ENCODE results near the gene CTU2.
"Not testable (repeated sequence)": the region's sequence is repeated elsewhere in the genome, so short reads cannot be mapped to it uniquely, and the experiment has no call there.

CTU2 gene

GRCh38 chr16:88706229-88706964, at the start of gene CTU2, which contains the start of gene RNF166:
TSS of gene CTU2 (plus strand) at chr16:88706503. CDS start at chr16:88706531, 28 bp downstream.
TSS of gene RNF166 (minus strand) at chr16:88706408. CDS start at chr16:88706325, 83 bp downstream.
- DNase-seq = peak; percentile 31

- DNase-seq = no peak
Observed at GRCh38 chr16:88657371-88657770, 48.9 kb upstream of the CTU2 start.

GRCh38 chr16:88658714-88659113, 47.6 kb upstream of the CTU2 start:
- no peak for DNase-seq

GRCh38 chr16:88659160-88659559, 47.1 kb upstream of the CTU2 start:
- no peak for DNase-seq

GRCh38 chr16:88661468-88661867, 44.8 kb upstream of the CTU2 start:
- DNase-seq = no peak

GRCh38 chr16:88662222-88662842, 44.0 kb upstream of the CTU2 start:
- DNase-seq = no peak

- DNase-seq = peak; percentile 87
Observed at GRCh38 chr16:88662843-88663606, 43.3 kb upstream of the CTU2 start, which contains the start of gene MVD. TSS of gene MVD (minus strand) at chr16:88663091. CDS start at chr16:88663080, 11 bp downstream.

- DNase-seq = no peak
Observed at GRCh38 chr16:88665148-88665547, 41.2 kb upstream of the CTU2 start.

GRCh38 chr16:88665570-88665969, 40.7 kb upstream of the CTU2 start:
- no peak for DNase-seq

GRCh38 chr16:88667461-88667860, 38.8 kb upstream of the CTU2 start:
- DNase-seq = no peak

- not testable (repeated sequence) for DNase-seq
Observed at GRCh38 chr16:88669493-88669892, 36.8 kb upstream of the CTU2 start.

- DNase-seq = no peak
Observed at GRCh38 chr16:88669980-88670379, 36.3 kb upstream of the CTU2 start.

- DNase-seq = no peak
Observed at GRCh38 chr16:88671806-88672205, 34.5 kb upstream of the CTU2 start.

GRCh38 chr16:88672776-88673175, 33.5 kb upstream of the CTU2 start:
- DNase-seq = no peak

GRCh38 chr16:88673716-88674379, 32.5 kb upstream of the CTU2 start:
- DNase-seq = no peak

- DNase-seq = no peak
Observed at GRCh38 chr16:88676502-88677242, 29.6 kb upstream of the CTU2 start.

GRCh38 chr16:88677721-88678120, 28.6 kb upstream of the CTU2 start:
- no peak for DNase-seq

- no peak for DNase-seq
Observed at GRCh38 chr16:88678224-88678979, 27.9 kb upstream of the CTU2 start.

- DNase-seq = no peak
Observed at GRCh38 chr16:88680554-88681083, 25.7 kb upstream of the CTU2 start.

GRCh38 chr16:88681084-88681680, 25.1 kb upstream of the CTU2 start:
- no peak for DNase-seq
